DOHH2 (cell line): Measurements from ENCODE around the gene ISOC2.

Experiments
- EZH2phosphoT487 ChIP-seq: fragments of 200-600 bp; sonication (generic); IDR thresholded peaks from 2 replicates; pipeline ENCODE4 v1.6.1; 2017; ENCODE audit warnings: borderline replicate concordance, mild to moderate bottlenecking, antibody characterized with exemption, low read length, moderate library complexity, mixed read lengths
- TF ChIP-seq, protein P1 (sequence below): fragments of 200-600 bp; sonication (generic); IDR thresholded peaks from one replicate; pipeline ENCODE4 v1.5.1; 2014; ENCODE audit warnings: antibody characterized with exemption, mild to moderate bottlenecking, low read depth, low read length; ENCODE audit not compliant: poor library complexity, severe bottlenecking

DNA sequence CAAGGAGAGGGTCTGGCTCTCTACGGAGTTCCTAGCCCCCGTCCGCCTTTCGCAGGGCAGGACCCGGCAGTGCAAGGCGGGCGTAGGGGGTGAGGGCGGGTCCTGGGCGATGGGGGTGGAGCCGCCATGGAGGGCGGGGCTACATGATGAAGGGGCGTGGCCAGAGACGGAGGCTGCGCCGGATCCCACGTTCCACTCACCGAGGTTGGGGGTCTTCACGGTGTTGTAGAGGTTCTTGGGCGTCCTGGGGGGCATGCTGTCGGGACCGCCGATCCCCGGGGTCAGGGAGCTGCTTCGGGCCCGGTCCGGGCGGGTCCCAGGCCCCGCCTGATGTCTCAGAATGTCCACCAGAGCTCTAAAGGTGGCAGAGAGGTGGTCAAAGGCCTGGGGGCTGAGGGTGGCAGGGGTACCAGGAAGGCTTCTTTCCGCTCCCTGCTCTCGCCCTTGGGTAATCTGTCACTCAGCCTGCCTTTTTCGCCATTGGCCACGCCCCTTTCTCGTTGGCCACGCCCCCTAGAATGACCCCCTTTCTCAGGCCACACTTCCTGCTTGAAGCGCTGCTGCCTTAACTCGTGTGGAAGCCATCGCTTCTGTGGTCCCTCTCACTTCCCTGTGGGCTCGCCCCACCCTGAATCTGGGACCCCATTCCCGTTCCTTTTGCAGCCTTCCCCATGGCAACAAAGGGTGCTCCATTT, 20.9 kb downstream of the ISOC2 start:
- TF ChIP-seq, protein P1, sequence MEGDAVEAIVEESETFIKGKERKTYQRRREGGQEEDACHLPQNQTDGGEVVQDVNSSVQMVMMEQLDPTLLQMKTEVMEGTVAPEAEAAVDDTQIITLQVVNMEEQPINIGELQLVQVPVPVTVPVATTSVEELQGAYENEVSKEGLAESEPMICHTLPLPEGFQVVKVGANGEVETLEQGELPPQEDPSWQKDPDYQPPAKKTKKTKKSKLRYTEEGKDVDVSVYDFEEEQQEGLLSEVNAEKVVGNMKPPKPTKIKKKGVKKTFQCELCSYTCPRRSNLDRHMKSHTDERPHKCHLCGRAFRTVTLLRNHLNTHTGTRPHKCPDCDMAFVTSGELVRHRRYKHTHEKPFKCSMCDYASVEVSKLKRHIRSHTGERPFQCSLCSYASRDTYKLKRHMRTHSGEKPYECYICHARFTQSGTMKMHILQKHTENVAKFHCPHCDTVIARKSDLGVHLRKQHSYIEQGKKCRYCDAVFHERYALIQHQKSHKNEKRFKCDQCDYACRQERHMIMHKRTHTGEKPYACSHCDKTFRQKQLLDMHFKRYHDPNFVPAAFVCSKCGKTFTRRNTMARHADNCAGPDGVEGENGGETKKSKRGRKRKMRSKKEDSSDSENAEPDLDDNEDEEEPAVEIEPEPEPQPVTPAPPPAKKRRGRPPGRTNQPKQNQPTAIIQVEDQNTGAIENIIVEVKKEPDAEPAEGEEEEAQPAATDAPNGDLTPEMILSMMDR = no peak
- no peak for TF ChIP-seq EZH2phosphoT487
